Measurements from ENCODE around the gene PTPRM.

GRCh38 chr18:8400193-8400752 lies 833.2 kb downstream of the PTPRM start:
- TF ChIP-seq CTCF (IDR thresholded peaks at IDR 0.05): no peak
- TF ChIP-seq MAX (IDR thresholded peaks at IDR 0.05; ENCODE audit: low read depth): no peak
- TF ChIP-seq POLR2AphosphoS5 (IDR thresholded peaks at IDR 0.05; ENCODE audit: low read depth, low read length): no peak
- TF ChIP-seq TAF1 (IDR thresholded peaks at IDR 0.05; ENCODE audit: borderline replicate concordance, low read depth, low read length): no peak
- no peak for TF ChIP-seq CHD2 (IDR thresholded peaks at IDR 0.05; ENCODE audit: low read length, partially characterized antibody)
- no peak for TF ChIP-seq FOSL2 (IDR thresholded peaks at IDR 0.05; ENCODE audit: borderline replicate concordance, low read depth)
- TF ChIP-seq RAD21 (IDR thresholded peaks at IDR 0.05; ENCODE audit: low read length): no peak
- TF ChIP-seq FOXJ3 (CRISPR knock-in tag; IDR thresholded peaks at IDR 0.05): no peak
- TF ChIP-seq MXI1 (IDR thresholded peaks at IDR 0.05; ENCODE audit: low read depth, low read length): no peak
- TF ChIP-seq REST (IDR thresholded peaks at IDR 0.05; ENCODE audit: low read depth, low read length): no peak
